Stomach (tissue), 4 donors: ENCODE data around the gene THBS1.

ENCODE experiments used
- POLR2A ChIP-seq, 4 donors: fragments of 450-650 bp; IDR thresholded peaks; one replicate each; pipeline ENCODE4 v1.6.1; 2016; ENCODE audit warnings: antibody characterized with exemption in 4 of 4, control low read depth in 2 of 4, mild to moderate bottlenecking in 1 of 4, moderate library complexity in 1 of 4
- POLR2AphosphoS5 ChIP-seq, 3 donors: sonication (generic); formaldehyde crosslinking; IDR thresholded peaks; one replicate each; pipeline ENCODE4 v1.6.1; 2016; ENCODE audit warnings: antibody characterized with exemption in 3 of 3

GRCh38 chr15:39581242-39581792, 438 bp downstream of the THBS1 start:
- TF ChIP-seq POLR2AphosphoS5 (IDR thresholded peaks at IDR 0.05) (no peak), POLR2A (IDR thresholded peaks at IDR 0.05) (peak in 1 of 4 donors; percentile 2)
